Activated CD4-positive, alpha-beta T cell treated with anti-CD3 and anti-CD28 coated beads, Interleukin-2, Interleukin-4, amounts not matched to agents 100 ng/mL and 50 ng/mL, durations not matched to agents 16 hours and 8 hours (primary cell): ENCODE measurements around the gene SMYD3.
"Not testable (repeated sequence)": the region's sequence is repeated elsewhere in the genome, so short reads cannot be mapped to it uniquely, and the experiment has no call there.

Source experiments
- DNase-seq: peaks from one replicate; pipeline ENCODE4 v3.0.0-alpha.2; 2020; ENCODE audit warnings: low spot score

Gene SMYD3

DNA sequence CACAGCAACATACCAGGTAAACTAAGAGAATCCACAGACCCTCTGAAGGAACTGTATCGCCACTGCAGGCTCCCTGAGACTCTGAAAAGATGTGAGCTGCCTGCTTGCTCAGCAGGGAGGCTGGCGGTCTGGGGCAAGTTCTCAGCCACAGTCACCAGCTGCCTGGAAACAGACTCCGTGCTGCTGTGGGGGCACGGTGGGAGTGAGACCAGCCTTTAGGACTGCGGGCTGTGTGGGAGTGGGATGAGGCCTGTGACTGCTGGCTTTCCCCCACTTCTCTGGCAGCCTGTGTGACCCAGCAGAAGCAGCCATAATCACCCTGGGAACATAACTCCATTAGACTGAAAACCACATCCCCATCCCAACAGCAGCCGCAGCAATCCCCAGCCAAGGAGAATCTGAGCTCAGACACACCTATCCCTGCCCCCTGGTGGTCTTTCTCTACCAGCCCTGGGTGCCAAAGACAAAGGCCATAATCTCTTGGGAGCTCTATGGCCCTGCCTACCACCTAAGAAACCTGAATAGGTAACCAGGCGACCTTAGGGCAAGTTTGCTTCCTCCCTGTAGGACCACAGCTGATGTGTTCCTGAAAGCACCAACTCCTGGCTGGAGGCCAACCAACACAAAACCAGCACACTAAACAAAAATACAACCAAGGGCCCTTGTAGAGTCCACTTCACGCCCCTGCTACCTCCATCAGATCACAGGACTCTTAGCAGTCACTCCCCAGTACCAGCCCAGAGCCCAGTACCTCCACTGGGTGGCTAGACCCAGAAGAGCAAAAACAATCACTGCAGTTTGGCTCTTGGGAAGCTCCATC, 151.5 kb downstream of the SMYD3 start:
- DNase-seq: no peak

DNA sequence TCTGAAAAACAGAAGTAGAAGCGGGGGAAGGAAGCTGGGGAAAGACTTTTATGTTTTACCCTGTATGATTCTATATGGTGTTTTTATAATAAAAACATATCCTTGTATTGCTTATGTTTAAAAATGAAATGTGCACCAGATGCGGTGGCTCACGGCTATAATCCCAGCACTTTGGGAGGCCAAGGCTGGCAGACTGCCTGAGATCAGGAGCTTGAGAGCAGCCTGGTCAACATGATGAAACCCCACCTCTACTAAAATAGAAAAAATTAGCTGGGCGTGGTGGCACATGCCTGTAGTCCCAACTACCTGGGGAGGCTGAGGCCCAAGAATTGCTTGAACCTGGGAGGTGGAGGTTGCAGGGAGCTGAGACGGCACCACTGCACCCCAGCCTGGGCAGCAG, 155.4 kb downstream of the SMYD3 start:
- DNase-seq: no peak

DNA sequence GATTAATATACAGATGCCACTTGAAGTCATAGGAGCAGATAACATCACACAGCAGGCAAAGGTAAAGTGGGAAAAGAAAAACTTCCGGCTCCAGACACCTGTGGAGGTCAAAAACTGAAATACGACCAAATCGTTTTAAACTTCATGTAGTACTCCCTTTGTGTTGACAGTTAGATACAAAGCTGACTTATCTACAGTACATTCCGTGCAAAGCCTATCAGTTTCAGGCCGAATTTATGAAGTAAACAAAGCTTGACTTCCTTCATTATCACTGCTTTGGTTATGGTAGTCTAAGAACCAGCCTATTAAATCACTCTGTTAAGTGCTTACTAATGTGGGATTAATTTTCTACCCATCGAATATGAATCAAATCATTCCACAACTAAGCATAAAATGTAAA, 156.3 kb downstream of the SMYD3 start:
- DNase-seq: no peak

DNA sequence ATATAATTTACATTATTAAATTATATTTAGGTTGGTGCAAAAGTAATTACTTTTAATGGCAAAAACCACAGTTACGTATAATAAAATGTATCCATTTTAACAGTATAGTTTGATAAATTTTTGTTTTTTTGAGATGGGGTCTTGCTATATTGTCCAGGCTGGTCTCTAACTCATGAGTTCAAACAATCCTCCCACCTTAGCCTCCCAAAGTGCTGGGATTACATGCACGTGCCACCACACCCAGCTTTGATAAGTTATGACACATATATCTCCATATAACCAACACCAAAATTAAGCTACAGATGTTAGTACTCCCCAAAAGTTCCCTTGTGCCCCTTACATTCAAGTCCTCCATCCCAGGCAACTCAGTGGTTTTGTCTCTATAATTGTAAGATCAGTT, 163.1 kb downstream of the SMYD3 start:
- DNase-seq: no peak

DNA sequence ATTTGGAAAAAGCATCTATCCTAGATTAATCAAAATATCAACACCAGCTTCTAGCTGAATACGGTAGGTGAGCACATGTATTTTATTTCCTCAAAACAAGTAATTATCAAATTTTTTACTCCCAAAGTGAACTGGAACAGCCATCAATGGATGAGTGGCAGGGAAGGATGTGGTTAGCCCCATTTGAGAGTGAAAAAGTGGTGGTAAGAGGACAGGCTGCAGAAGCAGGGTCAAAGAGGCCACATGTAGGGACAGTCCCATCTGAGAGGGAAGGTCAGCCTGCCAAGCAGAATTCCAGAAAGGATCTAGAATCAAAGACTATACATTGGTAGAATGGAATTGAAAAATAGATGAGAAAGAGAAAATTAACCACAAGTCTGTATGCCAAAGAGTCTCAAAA, 163.8 kb downstream of the SMYD3 start:
- no peak for DNase-seq

DNA sequence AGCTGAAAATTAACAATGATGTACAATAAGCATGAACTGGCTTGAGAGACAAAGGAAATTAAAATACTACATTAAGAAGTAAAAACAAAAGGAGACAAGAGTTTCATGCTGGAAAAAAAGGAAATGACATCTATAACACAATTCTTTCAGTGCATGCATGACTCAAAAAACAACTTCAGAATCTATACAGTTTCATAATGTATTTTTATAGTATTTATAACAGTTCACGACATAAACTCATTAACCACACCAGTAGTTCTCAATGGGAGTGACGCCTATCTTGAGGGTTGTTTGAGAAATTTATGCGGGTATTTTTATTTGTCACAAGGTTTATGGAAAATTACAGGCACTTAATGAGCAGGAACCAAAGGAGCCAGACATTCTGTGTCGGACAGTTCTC, 168.5 kb downstream of the SMYD3 start:
- peak; percentile 51 for DNase-seq

DNA sequence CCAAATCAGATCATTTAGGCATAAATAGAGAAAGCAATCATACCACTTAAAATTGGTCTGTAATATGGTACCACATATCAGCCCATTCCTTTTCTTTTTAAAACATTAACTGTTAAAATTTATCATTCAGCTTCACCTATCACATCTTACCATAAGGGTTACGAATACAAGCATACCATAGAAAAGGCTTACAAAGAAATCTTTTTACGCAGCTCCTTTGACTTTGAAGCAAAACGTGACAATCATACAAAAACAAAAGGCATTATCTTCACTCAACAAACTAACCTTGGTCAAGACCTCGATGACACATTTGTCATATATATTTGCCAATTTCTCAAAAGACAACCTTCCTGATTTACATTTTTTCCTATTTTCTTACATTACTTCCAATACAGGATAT, 169.0 kb downstream of the SMYD3 start:
- no peak for DNase-seq

DNA sequence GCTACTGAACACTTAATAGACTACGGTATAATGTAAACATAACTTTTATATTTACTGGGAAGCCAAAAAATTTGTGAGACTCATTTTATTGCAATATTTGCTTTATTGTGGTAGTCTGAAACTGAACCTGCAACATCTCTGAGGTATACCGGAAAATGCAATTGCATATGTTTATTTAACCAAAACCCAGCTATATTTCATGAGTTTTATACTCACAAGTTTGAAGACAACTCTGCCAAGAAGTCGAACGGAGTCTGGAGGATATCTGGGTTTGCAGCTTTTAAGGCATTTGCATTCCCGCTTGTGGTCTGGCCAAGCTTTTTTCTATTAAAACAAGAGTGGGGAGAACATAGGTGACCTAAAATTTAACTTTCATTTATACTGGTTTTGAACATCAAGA, 171.9 kb downstream of the SMYD3 start:
- no peak for DNase-seq

DNA sequence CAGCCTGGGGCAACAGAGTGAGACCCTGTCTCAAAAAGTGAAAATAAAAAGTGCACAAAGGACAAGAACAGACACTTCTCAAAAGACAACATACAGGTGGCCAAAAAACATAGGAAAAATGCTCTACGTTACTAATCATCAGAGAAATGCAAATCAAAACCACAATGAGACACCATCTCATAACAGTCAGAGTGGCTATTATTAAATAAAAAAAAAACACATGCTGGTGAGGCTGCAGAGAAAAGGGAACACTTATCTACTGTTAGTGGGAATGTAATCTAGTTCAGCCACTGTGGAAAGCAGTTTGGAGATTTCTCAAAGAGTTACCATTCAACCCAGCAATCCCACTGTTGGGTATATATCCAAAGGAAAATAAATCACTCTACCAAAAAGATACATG, 173.2 kb downstream of the SMYD3 start:
- DNase-seq: no peak

DNA sequence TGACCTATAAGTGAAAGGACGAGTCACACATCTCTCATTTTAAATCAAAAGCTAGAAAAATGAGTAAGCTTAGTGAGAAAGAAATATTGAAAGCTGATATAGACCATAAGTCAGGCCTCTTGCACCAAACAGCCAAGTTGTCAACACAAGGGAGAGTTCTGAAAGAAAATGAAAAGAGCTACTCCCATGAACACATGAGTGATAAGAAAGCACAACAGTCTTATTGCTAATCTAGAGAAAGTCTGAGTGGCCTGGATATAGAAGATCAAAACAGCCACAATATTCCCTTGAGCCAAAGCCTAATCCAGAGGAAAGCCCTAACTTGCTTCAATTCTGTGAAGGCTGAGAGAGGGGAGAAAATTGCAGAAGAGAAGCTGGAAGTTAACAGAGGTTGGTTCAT, 175.0 kb downstream of the SMYD3 start:
- peak; percentile 54 for DNase-seq

DNA sequence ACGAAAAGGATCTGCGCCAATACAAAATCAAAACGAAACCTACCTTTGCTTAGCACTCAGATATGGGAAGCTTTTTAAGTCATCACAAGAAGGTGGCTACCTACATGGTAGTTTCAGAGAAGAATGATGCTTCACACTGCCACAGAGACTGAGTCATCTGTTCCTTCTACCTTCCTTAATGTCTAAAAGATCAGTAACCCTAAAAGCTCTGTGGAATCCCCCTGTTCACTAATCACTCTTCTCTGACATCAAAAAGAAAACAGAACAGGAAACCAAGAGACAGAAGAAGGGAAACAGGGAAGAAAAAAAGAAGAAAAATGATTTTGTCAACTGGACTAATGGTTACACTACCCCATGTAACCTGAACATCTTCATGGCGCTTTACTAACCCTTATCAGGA, 177.2 kb downstream of the SMYD3 start:
- DNase-seq: peak; percentile 92

DNA sequence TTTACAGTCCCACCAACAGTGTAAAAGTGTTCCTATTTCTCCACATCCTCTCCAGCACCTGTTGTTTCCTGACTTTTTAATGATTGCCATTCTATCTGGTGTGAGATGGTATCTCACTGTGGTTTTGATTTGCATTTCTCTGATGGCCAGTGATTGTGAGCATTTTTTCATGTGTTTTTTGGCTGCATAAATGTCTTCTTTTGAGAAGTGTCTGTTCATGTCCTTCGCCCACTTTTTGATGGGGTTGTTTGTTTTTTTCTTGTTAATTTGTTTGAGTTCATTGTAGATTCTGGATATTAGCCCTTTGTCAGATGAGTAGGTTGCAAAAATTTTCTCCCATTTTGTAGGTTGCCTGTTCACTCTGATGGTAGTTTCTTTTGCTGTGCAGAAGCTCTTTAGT, 177.8 kb downstream of the SMYD3 start:
- not testable (repeated sequence) for DNase-seq

DNA sequence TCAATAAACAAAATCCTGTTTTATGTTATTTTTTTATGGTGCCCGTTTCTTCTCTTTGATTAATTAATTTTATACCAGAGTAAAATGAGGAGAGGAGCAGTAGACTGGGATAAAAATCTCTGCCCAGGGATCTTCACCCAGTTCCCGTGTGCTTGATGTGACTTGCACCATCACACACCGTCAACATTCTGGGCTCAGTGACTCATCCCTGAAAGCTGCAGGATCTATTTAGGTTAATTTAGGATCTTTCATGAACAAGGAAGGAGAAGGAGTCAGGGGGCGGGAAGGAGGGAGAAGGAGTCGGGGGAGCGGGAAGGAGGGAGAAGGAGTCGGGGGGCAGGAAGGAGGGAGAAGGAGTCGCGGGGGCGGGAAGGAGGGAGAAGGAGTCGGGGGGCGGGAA, 182.4 kb downstream of the SMYD3 start:
- no peak for DNase-seq

DNA sequence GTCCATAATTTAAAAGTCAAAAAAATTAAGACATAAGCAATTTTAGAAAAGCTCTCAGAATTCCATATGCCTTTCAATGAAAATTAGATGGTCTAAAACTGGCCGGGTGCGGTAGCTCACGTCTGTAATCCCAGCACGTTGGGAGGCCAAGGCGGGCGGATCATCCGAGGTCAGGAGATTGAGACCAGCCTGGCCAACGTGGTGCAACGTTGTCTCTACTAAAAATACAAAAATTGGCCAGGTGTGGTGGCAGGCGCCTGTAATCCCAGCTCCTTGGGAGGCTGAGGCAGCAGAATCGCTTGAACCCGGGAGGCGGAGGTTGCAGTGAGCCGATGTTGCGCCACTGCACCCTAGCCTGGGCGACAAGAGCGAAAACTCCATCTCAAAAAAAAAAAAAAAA, 183.0 kb downstream of the SMYD3 start:
- DNase-seq: not testable (repeated sequence)

DNA sequence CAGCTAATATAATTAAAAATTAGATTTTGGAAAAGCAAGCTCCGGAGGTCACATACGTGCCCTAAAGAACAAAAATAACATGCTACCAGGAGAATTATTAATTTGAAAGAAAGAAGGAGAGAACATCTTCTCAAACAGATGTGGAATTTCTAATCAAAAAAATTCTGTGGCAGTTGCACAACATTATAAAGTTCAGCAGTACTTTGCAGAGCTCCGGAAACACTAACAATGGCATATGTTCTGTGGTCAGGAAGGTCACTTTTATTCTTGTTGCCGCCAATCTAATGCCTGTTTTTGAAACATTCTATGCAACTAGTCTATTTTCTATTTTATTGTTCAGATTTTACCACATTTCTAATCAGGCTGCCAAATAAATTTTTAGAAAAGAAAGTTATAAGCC, 186.8 kb downstream of the SMYD3 start:
- no peak for DNase-seq

DNA sequence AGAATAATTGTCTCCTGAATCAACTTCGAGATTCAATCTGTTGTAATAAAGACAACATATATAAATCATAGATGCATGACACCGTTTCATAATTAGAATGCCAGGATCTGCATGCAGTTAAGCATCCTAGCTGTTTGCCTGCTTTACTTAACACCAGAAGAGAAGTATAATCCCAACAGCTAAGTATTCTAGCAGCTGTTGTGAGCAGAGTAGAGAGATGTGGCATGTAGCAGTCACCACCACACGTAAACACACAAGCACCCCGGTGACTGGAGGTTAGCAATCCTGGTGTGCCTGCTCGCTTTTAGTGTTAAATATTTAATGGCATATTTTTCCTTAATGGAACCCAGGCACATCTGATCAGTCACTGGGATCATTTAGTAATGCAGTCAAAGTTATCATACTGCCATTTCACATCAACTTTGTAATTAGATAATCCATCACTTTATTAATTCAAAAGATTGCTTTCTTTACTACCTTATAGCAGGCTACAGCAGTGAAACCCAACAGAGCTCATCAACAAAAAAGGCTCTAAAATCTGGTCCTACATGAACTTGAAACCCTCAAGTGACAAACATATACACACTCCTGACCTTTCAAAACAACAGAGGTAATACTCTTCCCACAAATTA, 187.9 kb downstream of the SMYD3 start:
- DNase-seq: no peak

DNA sequence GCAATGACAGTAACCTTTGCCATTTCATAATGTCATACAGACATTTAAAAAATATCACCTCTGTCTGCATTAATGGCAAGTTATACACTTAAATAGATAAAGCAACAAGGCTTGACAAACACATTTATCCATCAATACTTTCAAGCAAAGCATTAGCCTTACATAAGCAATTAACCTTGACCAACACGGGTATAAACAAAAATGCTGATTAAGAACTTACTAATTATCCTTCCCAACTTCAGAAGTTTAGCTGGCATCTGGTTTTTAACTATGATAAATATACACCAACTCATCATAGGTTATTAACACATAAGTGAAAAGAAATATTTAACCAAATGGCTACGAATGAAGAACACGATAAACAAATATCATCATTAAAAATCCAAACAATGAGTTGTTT, 188.5 kb downstream of the SMYD3 start:
- no peak for DNase-seq

DNA sequence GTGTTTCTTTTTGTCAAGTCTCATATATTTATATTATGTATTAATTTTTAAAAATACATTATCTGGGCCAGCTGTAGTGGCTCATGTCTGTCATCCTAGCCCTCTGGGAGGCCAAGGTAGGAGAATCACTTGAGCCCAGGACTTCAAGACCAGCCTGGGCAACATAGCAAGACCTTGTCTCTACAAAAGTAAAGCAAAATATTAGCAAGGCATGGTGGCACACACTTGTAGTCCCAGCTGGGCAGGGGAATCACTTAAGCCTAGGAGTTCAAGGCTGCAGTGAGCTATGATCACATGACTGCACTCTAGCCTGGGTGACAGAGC, 189.1 kb downstream of the SMYD3 start:
- DNase-seq: no peak

DNA sequence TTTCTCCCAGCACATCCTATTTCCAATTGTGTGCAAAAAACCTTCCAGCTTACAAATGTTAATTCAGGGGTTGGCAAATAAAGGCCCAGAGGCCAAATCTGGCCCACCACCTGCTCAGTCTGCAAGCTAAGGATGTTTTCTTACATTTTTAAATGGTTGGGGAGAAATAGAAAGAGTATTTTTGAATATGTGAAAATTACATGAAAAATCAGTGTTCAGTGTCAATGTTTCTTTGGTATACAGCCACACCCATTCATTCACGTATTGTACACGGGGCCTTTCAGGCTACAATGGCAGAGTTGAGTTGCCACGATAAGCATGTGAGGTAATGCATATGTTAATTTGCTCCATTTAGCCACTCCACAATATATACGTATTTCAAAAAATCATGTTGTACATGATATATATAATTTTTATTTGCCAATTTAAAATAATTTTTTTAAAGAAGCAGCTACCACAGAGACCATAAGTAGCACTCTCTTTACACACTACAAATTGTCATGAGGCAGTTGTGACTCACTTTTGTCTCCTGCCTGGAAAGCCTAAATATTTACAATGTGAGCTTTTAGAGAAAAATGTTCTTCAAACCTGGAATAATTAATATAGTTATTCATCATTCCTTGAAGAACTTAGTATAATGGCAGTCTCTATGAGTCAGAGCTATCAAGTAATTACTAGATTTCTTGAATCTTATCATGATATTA, 189.6 kb downstream of the SMYD3 start:
- DNase-seq: no peak

DNA sequence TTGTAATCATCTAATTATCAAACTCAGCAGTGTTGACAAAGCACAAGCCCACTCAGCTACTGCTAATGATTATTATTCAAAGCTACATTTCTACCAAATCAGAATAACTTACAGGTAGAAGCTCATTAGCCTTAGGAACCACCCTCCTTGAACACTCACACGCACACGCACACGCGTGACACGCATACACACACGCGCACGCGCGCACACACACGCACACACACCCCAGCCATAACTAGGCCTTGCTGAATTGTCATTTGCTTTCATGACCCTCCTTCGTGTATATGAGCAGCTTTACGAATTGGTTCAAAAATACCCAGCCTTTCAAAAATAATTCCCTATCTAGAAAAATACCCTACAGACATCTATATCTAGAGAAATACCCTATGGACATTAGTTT, 195.6 kb downstream of the SMYD3 start:
- no peak for DNase-seq

DNA sequence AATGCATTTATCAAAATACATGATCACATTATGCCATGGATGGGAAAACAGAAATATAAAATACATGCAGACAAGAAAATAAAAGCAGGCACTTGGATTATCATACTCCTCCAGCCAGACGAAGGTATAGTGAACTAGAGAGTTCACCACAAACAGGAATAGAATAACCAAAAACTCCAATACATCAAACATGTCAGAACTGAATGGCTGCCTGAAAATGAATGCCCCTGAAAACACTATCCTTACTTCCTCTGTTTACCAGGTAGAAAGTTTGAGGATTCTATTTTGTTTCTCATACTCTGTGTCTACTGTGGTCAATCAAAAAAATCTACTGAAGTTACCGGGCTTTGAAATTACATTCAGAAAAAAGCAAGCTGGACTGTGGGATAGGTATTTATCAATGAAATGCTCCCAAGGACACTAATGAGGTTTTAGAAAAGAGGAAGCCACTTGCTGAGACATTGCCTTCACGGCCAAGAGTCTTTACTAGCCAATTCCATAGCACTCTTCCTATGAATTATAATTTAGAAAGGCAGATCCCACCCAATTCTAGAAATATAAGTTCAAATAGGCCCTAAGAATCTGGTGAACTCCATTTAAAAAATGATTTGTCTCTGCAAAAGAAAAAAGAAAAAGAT, 197.7 kb downstream of the SMYD3 start:
- no peak for DNase-seq

DNA sequence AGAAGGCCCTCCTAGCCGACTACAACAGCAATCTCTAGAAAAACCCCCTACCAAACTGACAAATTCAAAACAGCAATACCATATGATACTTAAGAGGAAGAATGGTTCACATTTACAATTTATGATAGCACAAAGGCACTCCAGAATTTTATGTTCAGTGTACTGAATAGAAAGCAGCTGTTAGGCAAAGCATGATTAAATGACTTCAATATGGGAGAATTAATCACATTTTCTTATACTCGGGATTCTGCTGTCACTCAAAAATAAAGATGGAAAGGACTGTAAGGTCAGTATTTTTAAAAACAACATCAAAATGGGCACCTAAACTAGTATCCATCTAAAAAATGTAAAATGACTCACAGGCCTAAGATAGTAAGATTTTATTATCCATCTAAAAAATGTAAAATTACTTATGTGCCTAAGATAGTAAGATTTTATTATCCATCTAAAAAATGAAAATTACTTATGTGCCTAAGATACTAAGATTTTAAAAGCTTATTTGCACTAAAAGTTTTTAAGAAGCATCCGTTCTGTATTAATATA, 198.5 kb downstream of the SMYD3 start:
- DNase-seq: no peak
